GM12878 (cell line): Measurements from ENCODE around the gene AGAP2.

Experiments
- BACH1 ChIP-seq: fragments of 450-650 bp; IDR thresholded peaks from 2 replicates; pipeline ENCODE4 v1.6.1; 2017; ENCODE audit warnings: mild to moderate bottlenecking, borderline replicate concordance
- CHD1 ChIP-seq: IDR thresholded peaks from 2 replicates; pipeline ENCODE4 v1.6.1; 2012; ENCODE audit warnings: low read depth, low read length, improper control_type of control experiment
- NFYB ChIP-seq: IDR thresholded peaks from 2 replicates; pipeline ENCODE4 v1.6.1; 2011; ENCODE audit warnings: low read depth, mild to moderate bottlenecking, low read length, improper control_type of control experiment, moderate library complexity; ENCODE audit not compliant: insufficient read depth
- POLR2A ChIP-seq: IDR thresholded peaks from 2 replicates; pipeline ENCODE4 v1.6.1; 2011; ENCODE audit warnings: low read depth, mild to moderate bottlenecking, low read length
- SMC3 ChIP-seq: IDR thresholded peaks from 2 replicates; pipeline ENCODE4 v1.6.1; 2011; ENCODE audit warnings: low read length, improper control_type of control experiment, borderline replicate concordance
- TARDBP ChIP-seq: IDR thresholded peaks from 2 replicates; pipeline ENCODE4 v1.6.1; 2016; ENCODE audit warnings: borderline replicate concordance
- YY1 ChIP-seq: IDR thresholded peaks from 2 replicates; pipeline ENCODE4 v1.6.1; 2011; ENCODE audit warnings: low read depth, mild to moderate bottlenecking, low read length
- ZBTB40 ChIP-seq: fragments of 450-650 bp; IDR thresholded peaks from 2 replicates; pipeline ENCODE4 v1.6.1; 2016; ENCODE audit warnings: mild to moderate bottlenecking, moderate library complexity, borderline replicate concordance

GRCh38 chr12:57752668-57753000 lies 14.1 kb upstream of the AGAP2 start:
- TF ChIP-seq NFYB = no peak
- no peak for TF ChIP-seq YY1
- TF ChIP-seq ZBTB40 = no peak
- no peak for TF ChIP-seq TARDBP
- no peak for TF ChIP-seq POLR2A
- no peak for TF ChIP-seq SMC3
- no peak for TF ChIP-seq CHD1
- TF ChIP-seq BACH1 = no peak
